Hematopoietic multipotent progenitor cell treated with erythropoietin and hydrocortisone succinate and interleukin-3 and kit ligand, for 8 days (in vitro differentiated cells): ENCODE data around the gene IGBP1.
A peak's percentile ranks its signal among the peaks of the same experiment; 100 is the strongest.
"Not testable (repeated sequence)": the region's sequence is repeated elsewhere in the genome, so short reads cannot be mapped to it uniquely, and the experiment has no call there.

Source experiments
- DNase-seq: peaks from one replicate; pipeline ENCODE4 v3.0.0-alpha.2; 2015

IGBP1 gene

GRCh38 chrX:70168238-70169188 lies 35.3 kb downstream of the IGBP1 start:
- no peak for DNase-seq

GRCh38 chrX:70169281-70169680 lies 36.0 kb downstream of the IGBP1 start:
- DNase-seq: no peak

- DNase-seq: no peak
These were observed 38.4 kb downstream of the IGBP1 start for GRCh38 chrX:70171624-70172023.

GRCh38 chrX:70172221-70172620 lies 39.0 kb downstream of the IGBP1 start:
- DNase-seq: no peak

GRCh38 chrX:70172964-70173363 lies 39.7 kb downstream of the IGBP1 start:
- no peak for DNase-seq

GRCh38 chrX:70174754-70175153 lies 41.5 kb downstream of the IGBP1 start:
- no peak for DNase-seq

- DNase-seq: no peak
These were observed 42.1 kb downstream of the IGBP1 start for GRCh38 chrX:70175338-70175737.

GRCh38 chrX:70176938-70177533 lies 43.8 kb downstream of the IGBP1 start, which contains the start of gene DGAT2L6:
TSS of gene DGAT2L6 (plus strand) at chrX:70177483. CDS start at chrX:70177583, 100 bp downstream.
- peak; percentile 29 for DNase-seq

- DNase-seq: no peak
These were observed 49.8 kb downstream of the IGBP1 start for GRCh38 chrX:70183091-70183490.

- no peak for DNase-seq
These were observed 57.0 kb downstream of the IGBP1 start for GRCh38 chrX:70190225-70190624.

- peak; percentile 75 for DNase-seq
These were observed 63.9 kb downstream of the IGBP1 start for GRCh38 chrX:70196961-70197720.

GRCh38 chrX:70201732-70202131 lies 68.5 kb downstream of the IGBP1 start:
- no peak for DNase-seq

GRCh38 chrX:70208479-70208878 lies 75.2 kb downstream of the IGBP1 start:
- no peak for DNase-seq

GRCh38 chrX:70209570-70209969 lies 76.3 kb downstream of the IGBP1 start:
- DNase-seq: not testable (repeated sequence)
